ENCODE results near the gene SLC36A3. TPM values are rescaled to one million over a fixed set of nuclear protein-coding genes. Genes with fewer than 3 reads are reported as not detected.

Gene SLC36A3
- total RNA-seq, 1 donor from 2014 or later = not detected

DNA sequence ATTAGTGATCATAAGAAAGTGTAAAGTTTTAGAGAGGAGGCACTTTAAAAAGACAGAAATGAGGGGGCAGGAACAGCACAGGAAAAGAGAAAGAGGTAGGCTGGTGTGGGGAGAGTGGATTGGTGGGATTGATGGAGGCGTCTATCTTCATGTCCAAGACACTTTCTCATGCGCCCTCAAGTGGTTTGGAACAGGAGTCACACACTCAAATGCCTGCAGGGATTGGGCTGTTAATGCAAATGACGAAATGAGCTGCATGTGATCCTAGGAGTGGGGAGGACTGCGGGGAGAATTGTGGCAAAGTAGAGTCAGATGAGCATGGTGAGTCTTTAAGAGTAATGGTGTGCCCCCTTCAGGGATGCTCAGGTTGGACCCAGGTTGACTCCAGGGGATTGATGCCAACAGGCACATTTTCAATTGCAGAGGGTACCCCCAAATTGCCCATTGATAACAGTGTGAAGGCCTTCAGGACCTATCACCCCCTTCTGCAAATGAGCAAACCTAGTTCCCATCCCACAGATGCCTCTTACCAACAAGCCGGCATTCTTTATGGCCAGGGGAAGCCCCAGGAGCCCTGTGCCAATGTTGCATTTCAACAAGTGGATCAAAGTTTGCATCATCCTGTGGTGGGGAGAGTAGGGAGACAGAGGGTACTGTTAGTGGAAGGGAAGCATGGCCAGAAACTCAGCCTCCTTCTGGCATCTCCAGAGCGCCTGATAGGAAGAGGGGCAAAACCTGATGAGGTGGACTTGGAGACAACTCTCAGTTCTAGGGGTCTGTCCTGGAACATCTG, 5.3 kb downstream of the SLC36A3 start:
- no peak for DNase-seq (ENCODE audit: low read depth, low spot score)
- Mint-ChIP-seq H3K9me3 (no peaks in the 10 kb centered on the region), H3K27me3 (ENCODE audit: low read depth) (peaks cover 7% of the 10 kb centered on the region), H3K4me1 (peaks cover 3% of the 10 kb centered on the region), H3K4me3 (no peak overlapping the region), H3K36me3 (ENCODE audit: low read depth) (no peaks in the 10 kb centered on the region), H3K27ac (ENCODE audit: unreplicated experiment) (no peak overlapping the region)
- TF ChIP-seq, protein P1, sequence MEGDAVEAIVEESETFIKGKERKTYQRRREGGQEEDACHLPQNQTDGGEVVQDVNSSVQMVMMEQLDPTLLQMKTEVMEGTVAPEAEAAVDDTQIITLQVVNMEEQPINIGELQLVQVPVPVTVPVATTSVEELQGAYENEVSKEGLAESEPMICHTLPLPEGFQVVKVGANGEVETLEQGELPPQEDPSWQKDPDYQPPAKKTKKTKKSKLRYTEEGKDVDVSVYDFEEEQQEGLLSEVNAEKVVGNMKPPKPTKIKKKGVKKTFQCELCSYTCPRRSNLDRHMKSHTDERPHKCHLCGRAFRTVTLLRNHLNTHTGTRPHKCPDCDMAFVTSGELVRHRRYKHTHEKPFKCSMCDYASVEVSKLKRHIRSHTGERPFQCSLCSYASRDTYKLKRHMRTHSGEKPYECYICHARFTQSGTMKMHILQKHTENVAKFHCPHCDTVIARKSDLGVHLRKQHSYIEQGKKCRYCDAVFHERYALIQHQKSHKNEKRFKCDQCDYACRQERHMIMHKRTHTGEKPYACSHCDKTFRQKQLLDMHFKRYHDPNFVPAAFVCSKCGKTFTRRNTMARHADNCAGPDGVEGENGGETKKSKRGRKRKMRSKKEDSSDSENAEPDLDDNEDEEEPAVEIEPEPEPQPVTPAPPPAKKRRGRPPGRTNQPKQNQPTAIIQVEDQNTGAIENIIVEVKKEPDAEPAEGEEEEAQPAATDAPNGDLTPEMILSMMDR (conservative IDR thresholded peaks at IDR 0.05) = peak; percentile 45

DNA sequence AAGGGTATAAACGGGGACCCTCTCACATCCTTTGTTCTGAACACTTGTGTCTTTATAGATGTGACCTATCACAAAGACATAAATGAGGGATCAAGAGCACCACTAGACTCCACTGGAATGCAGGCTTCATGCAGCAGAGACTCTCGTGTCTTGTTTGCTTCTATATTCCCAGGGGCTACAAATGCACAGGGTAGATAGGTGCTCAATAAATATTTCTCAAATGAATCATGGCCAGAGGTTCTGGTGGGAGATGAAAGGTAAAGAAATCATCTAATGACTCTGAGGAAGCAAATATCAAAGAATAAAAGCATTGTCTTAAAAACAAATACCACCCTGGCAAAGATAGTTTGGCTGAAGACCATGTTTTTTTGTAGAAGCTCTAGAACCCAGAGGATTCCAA, 6.6 kb downstream of the SLC36A3 start:
- TF ChIP-seq, protein P1 (conservative IDR thresholded peaks at IDR 0.05) = no peak
- Mint-ChIP-seq H3K27ac (ENCODE audit: unreplicated experiment) (no peak overlapping the region), H3K4me1 (peaks cover 3% of the 10 kb centered on the region), H3K36me3 (ENCODE audit: low read depth) (no peaks in the 10 kb centered on the region), H3K27me3 (ENCODE audit: low read depth) (peaks cover 7% of the 10 kb centered on the region), H3K9me3 (no peaks in the 10 kb centered on the region), H3K4me3 (no peak overlapping the region)
- DNase-seq (ENCODE audit: low read depth, low spot score) = no peak

DNA sequence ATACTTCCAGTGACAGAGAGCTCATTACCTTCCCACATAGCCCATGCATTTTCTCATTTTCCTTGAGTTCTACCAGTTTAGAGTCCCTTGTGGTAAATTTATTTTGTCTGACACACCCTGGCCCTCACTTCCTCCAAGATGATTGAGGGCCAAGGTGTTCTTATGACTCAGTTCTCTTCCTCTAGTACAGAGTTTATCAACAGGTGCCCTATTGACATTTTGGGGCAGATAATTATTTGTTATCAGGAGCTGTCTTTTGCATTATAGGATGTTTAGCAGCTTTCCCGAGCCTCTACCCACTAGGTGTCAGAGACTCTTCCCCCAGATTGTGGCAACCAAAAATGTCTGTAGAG, 7.1 kb downstream of the SLC36A3 start:
- H3K9me3 Mint-ChIP-seq = peaks cover 1% of the 10 kb centered on the region
- peaks cover 3% of the 10 kb centered on the region for H3K4me1 Mint-ChIP-seq
- no peak overlapping the region for H3K27ac Mint-ChIP-seq (ENCODE audit: unreplicated experiment)

DNA sequence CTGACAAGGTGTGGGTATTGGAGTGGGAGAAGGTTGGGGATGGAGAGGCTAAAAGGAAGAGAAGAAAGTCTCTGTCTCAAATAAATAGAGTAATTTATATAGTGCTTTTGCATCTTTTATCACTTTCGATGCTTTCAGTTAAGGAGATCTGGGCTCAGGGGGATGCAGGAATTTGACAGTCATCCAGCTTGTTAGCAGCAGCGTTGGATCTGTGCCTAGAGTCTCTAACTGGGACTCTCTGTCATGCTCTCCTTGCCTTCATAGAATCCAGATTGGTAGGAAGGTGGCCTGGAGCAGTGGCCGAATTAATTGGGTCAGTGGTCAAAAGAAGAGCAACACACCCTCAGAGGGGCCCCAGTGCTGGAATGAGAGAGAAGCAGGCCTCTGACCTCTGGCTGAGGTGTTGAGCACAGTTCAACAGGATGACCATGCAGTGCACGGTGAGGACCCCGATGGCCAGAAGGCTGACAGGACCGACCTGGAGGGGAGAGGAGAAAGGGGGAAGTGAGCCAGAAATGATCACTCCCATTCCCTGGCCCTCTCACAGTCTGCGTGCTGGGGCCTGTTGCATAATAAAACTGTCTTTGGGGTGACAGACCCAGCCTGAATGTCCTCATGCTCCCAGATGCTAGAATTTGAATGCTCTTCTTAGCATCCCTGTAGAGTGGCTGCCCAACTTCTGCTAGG, 7.6 kb downstream of the SLC36A3 start:
- H3K27ac Mint-ChIP-seq (ENCODE audit: unreplicated experiment) = no peak overlapping the region
- TF ChIP-seq, protein P1 (conservative IDR thresholded peaks at IDR 0.05) = no peak
- H3K4me1 Mint-ChIP-seq = peaks cover 3% of the 10 kb centered on the region
- H3K27me3 Mint-ChIP-seq (ENCODE audit: low read depth) = peaks cover 7% of the 10 kb centered on the region
- peaks cover 4% of the 10 kb centered on the region for H3K9me3 Mint-ChIP-seq
- H3K4me3 Mint-ChIP-seq = no peak overlapping the region
- no peaks in the 10 kb centered on the region for H3K36me3 Mint-ChIP-seq (ENCODE audit: low read depth)
- DNase-seq (ENCODE audit: low read depth, low spot score) = no peak

More for the DNA sequence above, 7.1 kb downstream of the SLC36A3 start:
- Mint-ChIP-seq H3K36me3 (ENCODE audit: low read depth) (no peaks in the 10 kb centered on the region), H3K27me3 (ENCODE audit: low read depth) (peaks cover 7% of the 10 kb centered on the region), H3K4me3 (no peak overlapping the region)
- DNase-seq (ENCODE audit: low read depth, low spot score) = no peak
- TF ChIP-seq, protein P1 (conservative IDR thresholded peaks at IDR 0.05) = no peak

DNA sequence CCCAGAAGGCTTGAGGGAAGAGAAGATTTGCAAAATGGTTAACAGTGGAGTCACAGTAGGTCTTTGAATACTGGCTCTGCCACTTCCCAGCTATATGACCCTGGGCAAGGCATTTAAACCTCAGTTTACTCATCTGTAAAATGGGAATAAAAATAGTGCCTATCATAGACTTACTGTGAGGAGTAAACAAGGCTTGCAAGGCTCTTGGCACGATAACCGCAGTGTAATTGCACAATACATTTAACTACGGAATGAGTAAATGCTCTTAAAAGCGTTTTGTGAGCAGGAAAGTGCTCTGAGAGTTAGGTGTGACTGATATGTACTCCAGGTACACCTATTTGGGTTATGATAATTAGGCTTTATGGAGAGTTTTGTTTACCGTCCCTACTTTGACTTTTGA, 8.4 kb downstream of the SLC36A3 start:
- peaks cover 3% of the 10 kb centered on the region for H3K4me1 Mint-ChIP-seq
- H3K36me3 Mint-ChIP-seq (ENCODE audit: low read depth) = no peaks in the 10 kb centered on the region
- no peak for DNase-seq (ENCODE audit: low read depth, low spot score)
- H3K9me3 Mint-ChIP-seq = peaks cover 4% of the 10 kb centered on the region
- no peak overlapping the region for H3K4me3 Mint-ChIP-seq
- TF ChIP-seq, protein P1 (conservative IDR thresholded peaks at IDR 0.05) = no peak
- peaks cover 7% of the 10 kb centered on the region for H3K27me3 Mint-ChIP-seq (ENCODE audit: low read depth)
- H3K27ac Mint-ChIP-seq (ENCODE audit: unreplicated experiment) = no peak overlapping the region
